A549 (cell line): ENCODE results near the gene FGFR1OP2.

Experiments used
- CEBPB ChIP-seq, 2 experiments: fragments of >200 bp in 1 of 2; sonication (Bioruptor Twin) in 1 of 2; formaldehyde crosslinking in 1 of 2; IDR thresholded peaks; 2 replicates each; pipeline ENCODE4 v1.6.1; 2012 to 2016
- EP300 ChIP-seq, 2 experiments: fragments of >200 bp; sonication (Bioruptor Twin); formaldehyde crosslinking; IDR thresholded peaks; 2 replicates in 1 of 2; 3 replicates in 1 of 2; pipeline ENCODE4 v1.6.1; 2016 to 2017
- JUN ChIP-seq, 2 experiments: fragments of >200 bp; sonication (Bioruptor Twin); formaldehyde crosslinking; IDR thresholded peaks; 2 replicates in 1 of 2; 3 replicates in 1 of 2; pipeline ENCODE4 v1.6.1; 2016 to 2017
- KDM1A ChIP-seq: fragments of 200-600 bp; sonication (generic); IDR thresholded peaks from 2 replicates; pipeline ENCODE4 v1.6.1; 2016; ENCODE audit warnings: low read depth, mild to moderate bottlenecking
- MAFK ChIP-seq: fragments of 450-650 bp; IDR thresholded peaks from 2 replicates; pipeline ENCODE4 v1.6.1; 2014; ENCODE audit not compliant: partially characterized antibody
- POLR2A ChIP-seq: IDR thresholded peaks from 2 replicates; pipeline ENCODE4 v1.6.1; 2012; ENCODE audit warnings: mild to moderate bottlenecking, low read length
- RCOR1 ChIP-seq: fragments of 150-350 bp; IDR thresholded peaks from 2 replicates; pipeline ENCODE4 v1.6.1; 2014; ENCODE audit warnings: antibody characterized with exemption, low read length, low read depth
- SMC3 ChIP-seq: fragments of >200 bp; sonication (Bioruptor Twin); formaldehyde crosslinking; IDR thresholded peaks from 3 replicates; pipeline ENCODE4 v1.6.1; 2018; ENCODE audit warnings: inconsistent platforms
- TFCP2L1 ChIP-seq: fragments of 250-450 bp; sonication (Bioruptor Pico); IDR thresholded peaks from 2 replicates; pipeline ENCODE4 v1.5.0; 2021; ENCODE audit warnings: mild to moderate bottlenecking
- TP53 ChIP-seq: fragments of 250-450 bp; sonication (Bioruptor Pico); IDR thresholded peaks from 2 replicates; pipeline ENCODE4 v1.5.0; 2021; ENCODE audit warnings: mild to moderate bottlenecking, moderate library complexity
- TF ChIP-seq, protein P1 (sequence below): fragments of 200-600 bp; sonication (generic); IDR thresholded peaks from 2 replicates; pipeline ENCODE4 v1.6.1; 2016; ENCODE audit warnings: antibody characterized with exemption, mild to moderate bottlenecking, moderate library complexity
- TF ChIP-seq, protein P2 (sequence below): fragments of >200 bp; sonication (Bioruptor Twin); formaldehyde crosslinking; IDR thresholded peaks from 3 replicates; pipeline ENCODE4 v1.5.1; 2016
- TF ChIP-seq, protein P3 (sequence below): fragments of 450-650 bp; IDR thresholded peaks from 2 replicates; pipeline ENCODE4 v1.6.1; 2014; ENCODE audit warnings: antibody characterized with exemption
- TF ChIP-seq, protein P4 (sequence below): IDR thresholded peaks from 2 replicates; pipeline ENCODE4 v1.6.1; 2012

DNA sequence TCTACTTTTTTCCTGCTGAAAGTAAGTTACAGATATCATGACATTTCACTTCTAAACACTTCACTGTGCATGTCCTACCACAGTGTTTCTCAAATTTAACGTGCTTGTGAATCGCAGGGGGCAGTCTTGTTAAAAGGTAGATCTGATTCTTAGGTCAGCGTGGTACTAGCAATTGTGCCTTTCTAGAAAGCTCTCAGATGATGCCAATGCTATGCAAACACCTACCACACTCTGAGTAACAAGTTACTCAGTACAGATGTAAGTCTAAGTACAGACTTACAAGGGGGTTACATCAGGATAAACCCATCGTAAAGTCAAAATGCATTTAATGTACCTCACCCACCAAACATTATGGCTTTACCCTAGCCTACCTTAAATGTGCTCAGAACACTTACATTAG is 53.6 kb downstream of the FGFR1OP2 start:
- TF ChIP-seq SMC3 (no peak), TP53 (CRISPR knock-in tag) (no peak), MAFK (no peak), TFCP2L1 (no peak), POLR2A (no peak), RCOR1 (no peak), EP300 (IDR thresholded peaks at IDR 0.05) (no peak), KDM1A (no peak), JUN (IDR thresholded peaks at IDR 0.05) (no peak), CEBPB (IDR thresholded peaks at IDR 0.05) (no peak)
- TF ChIP-seq, protein P1, sequence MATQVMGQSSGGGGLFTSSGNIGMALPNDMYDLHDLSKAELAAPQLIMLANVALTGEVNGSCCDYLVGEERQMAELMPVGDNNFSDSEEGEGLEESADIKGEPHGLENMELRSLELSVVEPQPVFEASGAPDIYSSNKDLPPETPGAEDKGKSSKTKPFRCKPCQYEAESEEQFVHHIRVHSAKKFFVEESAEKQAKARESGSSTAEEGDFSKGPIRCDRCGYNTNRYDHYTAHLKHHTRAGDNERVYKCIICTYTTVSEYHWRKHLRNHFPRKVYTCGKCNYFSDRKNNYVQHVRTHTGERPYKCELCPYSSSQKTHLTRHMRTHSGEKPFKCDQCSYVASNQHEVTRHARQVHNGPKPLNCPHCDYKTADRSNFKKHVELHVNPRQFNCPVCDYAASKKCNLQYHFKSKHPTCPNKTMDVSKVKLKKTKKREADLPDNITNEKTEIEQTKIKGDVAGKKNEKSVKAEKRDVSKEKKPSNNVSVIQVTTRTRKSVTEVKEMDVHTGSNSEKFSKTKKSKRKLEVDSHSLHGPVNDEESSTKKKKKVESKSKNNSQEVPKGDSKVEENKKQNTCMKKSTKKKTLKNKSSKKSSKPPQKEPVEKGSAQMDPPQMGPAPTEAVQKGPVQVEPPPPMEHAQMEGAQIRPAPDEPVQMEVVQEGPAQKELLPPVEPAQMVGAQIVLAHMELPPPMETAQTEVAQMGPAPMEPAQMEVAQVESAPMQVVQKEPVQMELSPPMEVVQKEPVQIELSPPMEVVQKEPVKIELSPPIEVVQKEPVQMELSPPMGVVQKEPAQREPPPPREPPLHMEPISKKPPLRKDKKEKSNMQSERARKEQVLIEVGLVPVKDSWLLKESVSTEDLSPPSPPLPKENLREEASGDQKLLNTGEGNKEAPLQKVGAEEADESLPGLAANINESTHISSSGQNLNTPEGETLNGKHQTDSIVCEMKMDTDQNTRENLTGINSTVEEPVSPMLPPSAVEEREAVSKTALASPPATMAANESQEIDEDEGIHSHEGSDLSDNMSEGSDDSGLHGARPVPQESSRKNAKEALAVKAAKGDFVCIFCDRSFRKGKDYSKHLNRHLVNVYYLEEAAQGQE: no peak
- TF ChIP-seq, protein P2, sequence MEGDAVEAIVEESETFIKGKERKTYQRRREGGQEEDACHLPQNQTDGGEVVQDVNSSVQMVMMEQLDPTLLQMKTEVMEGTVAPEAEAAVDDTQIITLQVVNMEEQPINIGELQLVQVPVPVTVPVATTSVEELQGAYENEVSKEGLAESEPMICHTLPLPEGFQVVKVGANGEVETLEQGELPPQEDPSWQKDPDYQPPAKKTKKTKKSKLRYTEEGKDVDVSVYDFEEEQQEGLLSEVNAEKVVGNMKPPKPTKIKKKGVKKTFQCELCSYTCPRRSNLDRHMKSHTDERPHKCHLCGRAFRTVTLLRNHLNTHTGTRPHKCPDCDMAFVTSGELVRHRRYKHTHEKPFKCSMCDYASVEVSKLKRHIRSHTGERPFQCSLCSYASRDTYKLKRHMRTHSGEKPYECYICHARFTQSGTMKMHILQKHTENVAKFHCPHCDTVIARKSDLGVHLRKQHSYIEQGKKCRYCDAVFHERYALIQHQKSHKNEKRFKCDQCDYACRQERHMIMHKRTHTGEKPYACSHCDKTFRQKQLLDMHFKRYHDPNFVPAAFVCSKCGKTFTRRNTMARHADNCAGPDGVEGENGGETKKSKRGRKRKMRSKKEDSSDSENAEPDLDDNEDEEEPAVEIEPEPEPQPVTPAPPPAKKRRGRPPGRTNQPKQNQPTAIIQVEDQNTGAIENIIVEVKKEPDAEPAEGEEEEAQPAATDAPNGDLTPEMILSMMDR: no peak
- TF ChIP-seq, protein P3, sequence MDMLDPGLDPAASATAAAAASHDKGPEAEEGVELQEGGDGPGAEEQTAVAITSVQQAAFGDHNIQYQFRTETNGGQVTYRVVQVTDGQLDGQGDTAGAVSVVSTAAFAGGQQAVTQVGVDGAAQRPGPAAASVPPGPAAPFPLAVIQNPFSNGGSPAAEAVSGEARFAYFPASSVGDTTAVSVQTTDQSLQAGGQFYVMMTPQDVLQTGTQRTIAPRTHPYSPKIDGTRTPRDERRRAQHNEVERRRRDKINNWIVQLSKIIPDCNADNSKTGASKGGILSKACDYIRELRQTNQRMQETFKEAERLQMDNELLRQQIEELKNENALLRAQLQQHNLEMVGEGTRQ: no peak
- TF ChIP-seq, protein P4, sequence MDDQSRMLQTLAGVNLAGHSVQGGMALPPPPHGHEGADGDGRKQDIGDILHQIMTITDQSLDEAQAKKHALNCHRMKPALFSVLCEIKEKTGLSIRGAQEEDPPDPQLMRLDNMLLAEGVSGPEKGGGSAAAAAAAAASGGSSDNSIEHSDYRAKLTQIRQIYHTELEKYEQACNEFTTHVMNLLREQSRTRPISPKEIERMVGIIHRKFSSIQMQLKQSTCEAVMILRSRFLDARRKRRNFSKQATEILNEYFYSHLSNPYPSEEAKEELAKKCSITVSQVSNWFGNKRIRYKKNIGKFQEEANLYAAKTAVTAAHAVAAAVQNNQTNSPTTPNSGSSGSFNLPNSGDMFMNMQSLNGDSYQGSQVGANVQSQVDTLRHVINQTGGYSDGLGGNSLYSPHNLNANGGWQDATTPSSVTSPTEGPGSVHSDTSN: no peak
